Hepatocyte (in vitro differentiated cells): ENCODE results near the gene RPL10A.

ENCODE experiments used
- EZH2 ChIP-seq: fragments of 200-600 bp; sonication (generic); IDR thresholded peaks from 2 replicates; pipeline ENCODE4 v1.6.1; 2016; ENCODE audit warnings: antibody characterized with exemption, mild to moderate bottlenecking, borderline replicate concordance
- TF ChIP-seq, protein P1 (sequence below): fragments of 200-600 bp; sonication (generic); IDR thresholded peaks from 2 replicates; pipeline ENCODE4 v1.5.1; 2016; ENCODE audit warnings: antibody characterized with exemption, mild to moderate bottlenecking; ENCODE audit not compliant: poor library complexity

DNA sequence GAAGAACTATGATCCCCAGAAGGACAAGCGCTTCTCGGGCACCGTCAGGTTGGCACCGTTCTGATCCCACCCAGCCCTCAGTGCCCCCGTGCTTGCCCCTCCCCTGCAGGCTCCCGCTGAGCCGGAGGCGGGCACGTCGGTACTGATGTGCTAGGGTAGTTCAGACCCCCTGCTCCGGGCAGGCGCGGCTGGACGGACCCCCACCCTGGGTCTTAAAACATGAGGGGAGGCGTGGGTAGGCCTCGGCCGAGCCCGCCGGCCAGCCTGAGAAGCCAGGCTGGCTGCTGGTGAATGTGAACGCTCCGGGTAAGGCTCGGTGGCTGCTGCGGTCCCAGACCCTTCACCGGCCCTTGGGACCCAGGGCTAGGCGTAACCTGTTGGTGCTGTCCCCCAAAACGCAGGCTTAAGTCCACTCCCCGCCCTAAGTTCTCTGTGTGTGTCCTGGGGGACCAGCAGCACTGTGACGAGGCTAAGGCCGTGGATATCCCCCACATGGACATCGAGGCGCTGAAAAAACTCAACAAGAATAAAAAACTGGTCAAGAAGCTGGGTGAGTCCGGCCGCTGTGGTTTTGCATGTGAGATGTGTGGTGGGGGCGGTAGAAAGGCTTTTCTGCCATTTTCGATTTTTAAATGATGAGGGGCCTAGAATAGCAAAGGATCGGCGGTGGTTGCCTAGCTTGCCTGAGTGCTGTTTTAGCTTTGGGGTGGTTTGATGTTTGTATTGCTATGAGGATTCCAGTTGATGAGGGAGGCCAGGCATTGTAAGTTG, 964 bp downstream of the RPL10A start:
- TF ChIP-seq, protein P1, sequence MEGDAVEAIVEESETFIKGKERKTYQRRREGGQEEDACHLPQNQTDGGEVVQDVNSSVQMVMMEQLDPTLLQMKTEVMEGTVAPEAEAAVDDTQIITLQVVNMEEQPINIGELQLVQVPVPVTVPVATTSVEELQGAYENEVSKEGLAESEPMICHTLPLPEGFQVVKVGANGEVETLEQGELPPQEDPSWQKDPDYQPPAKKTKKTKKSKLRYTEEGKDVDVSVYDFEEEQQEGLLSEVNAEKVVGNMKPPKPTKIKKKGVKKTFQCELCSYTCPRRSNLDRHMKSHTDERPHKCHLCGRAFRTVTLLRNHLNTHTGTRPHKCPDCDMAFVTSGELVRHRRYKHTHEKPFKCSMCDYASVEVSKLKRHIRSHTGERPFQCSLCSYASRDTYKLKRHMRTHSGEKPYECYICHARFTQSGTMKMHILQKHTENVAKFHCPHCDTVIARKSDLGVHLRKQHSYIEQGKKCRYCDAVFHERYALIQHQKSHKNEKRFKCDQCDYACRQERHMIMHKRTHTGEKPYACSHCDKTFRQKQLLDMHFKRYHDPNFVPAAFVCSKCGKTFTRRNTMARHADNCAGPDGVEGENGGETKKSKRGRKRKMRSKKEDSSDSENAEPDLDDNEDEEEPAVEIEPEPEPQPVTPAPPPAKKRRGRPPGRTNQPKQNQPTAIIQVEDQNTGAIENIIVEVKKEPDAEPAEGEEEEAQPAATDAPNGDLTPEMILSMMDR, result no peak
- TF ChIP-seq EZH2, result no peak
